HepG2 (cell line): ENCODE data around the gene ZNF239. TPM values are rescaled to one million over a fixed set of nuclear protein-coding genes. Genes with fewer than 3 reads are reported as not detected.
A peak's percentile ranks its signal among the peaks of the same experiment; 100 is the strongest.

Source experiments
- ARHGAP35 ChIP-seq: sonication (generic); formaldehyde crosslinking; IDR thresholded peaks from 2 replicates; pipeline ENCODE4 v1.9.0; 2022; ENCODE audit warnings: mild to moderate bottlenecking, inconsistent platforms, moderate library complexity, missing genetic modification reagents, borderline replicate concordance
- CCDC6 ChIP-seq: sonication (generic); formaldehyde crosslinking; IDR thresholded peaks from 2 replicates; pipeline ENCODE4 v1.8.1; 2022; ENCODE audit warnings: mild to moderate bottlenecking, missing genetic modification reagents, moderate library complexity
- DBP ChIP-seq: sonication (generic); formaldehyde crosslinking; IDR thresholded peaks from 2 replicates; pipeline ENCODE4 v1.4.0; 2020; ENCODE audit warnings: missing genetic modification reagents; ENCODE audit errors: not compliant biosample characterization
- DNMT1 ChIP-seq: sonication (generic); formaldehyde crosslinking; IDR thresholded peaks from 2 replicates; pipeline ENCODE4 v1.5.1; 2020; ENCODE audit warnings: mild to moderate bottlenecking, missing genetic modification reagents
- FIP1L1 ChIP-seq: fragments of 200-400 bp; formaldehyde crosslinking; IDR thresholded peaks from 2 replicates; pipeline ENCODE4 v1.6.1; 2018; ENCODE audit warnings: low read depth, mild to moderate bottlenecking, low read length, moderate library complexity, borderline replicate concordance; ENCODE audit not compliant: insufficient read depth
- FOXA3 ChIP-seq: IDR thresholded peaks from 2 replicates; pipeline ENCODE4 v1.6.1; 2016; ENCODE audit warnings: missing genetic modification reagents, missing compliant biosample characterization
- HDAC1 ChIP-seq: sonication (generic); formaldehyde crosslinking; IDR thresholded peaks from 2 replicates; pipeline ENCODE4 v1.5.1; 2020; ENCODE audit warnings: mild to moderate bottlenecking, missing genetic modification reagents
- HOXA3 ChIP-seq: sonication (generic); formaldehyde crosslinking; IDR thresholded peaks from 2 replicates; pipeline ENCODE4 v1.5.0; 2020; ENCODE audit warnings: missing genetic modification reagents
- KAT8 ChIP-seq: IDR thresholded peaks from 2 replicates; pipeline ENCODE4 v1.6.1; 2016; ENCODE audit warnings: missing genetic modification reagents, missing compliant biosample characterization
- MAF1 ChIP-seq: sonication (generic); formaldehyde crosslinking; IDR thresholded peaks from 2 replicates; pipeline ENCODE4 v1.5.0; 2020; ENCODE audit warnings: missing genetic modification reagents, borderline replicate concordance
- MXI1 ChIP-seq: IDR thresholded peaks from 3 replicates; pipeline ENCODE4 v1.6.1; 2012; ENCODE audit warnings: low read depth, low read length, inconsistent platforms, borderline replicate concordance
- MYC ChIP-seq: sonication (generic); formaldehyde crosslinking; IDR thresholded peaks from 2 replicates; pipeline ENCODE4 v1.9.0; 2021; ENCODE audit warnings: missing genetic modification reagents, borderline replicate concordance
- NFKB2 ChIP-seq: sonication (generic); formaldehyde crosslinking; IDR thresholded peaks from 2 replicates; pipeline ENCODE4 v1.4.0; 2020; ENCODE audit warnings: missing genetic modification reagents, borderline replicate concordance
- PHF8 ChIP-seq: sonication (generic); formaldehyde crosslinking; IDR thresholded peaks from 2 replicates; pipeline ENCODE4 v1.5.0; 2020; ENCODE audit warnings: missing genetic modification reagents
- POLR2AphosphoS5 ChIP-seq: IDR thresholded peaks from 2 replicates; pipeline ENCODE4 v1.6.1; 2012; ENCODE audit warnings: low read depth, low read length
- REL ChIP-seq: sonication (generic); formaldehyde crosslinking; conservative IDR thresholded peaks from 2 replicates; pipeline ENCODE4 v1.8.0; 2022; ENCODE audit warnings: mild to moderate bottlenecking, missing genetic modification reagents, moderate library complexity
- SIN3B ChIP-seq: fragments of 150-350 bp; IDR thresholded peaks from 2 replicates; pipeline ENCODE4 v1.6.1; 2014; ENCODE audit warnings: low read length
- SRSF1 ChIP-seq: fragments of 200-400 bp; formaldehyde crosslinking; optimal IDR thresholded peaks from 2 replicates; pipeline ENCODE3; 2017; ENCODE audit warnings: mild to moderate bottlenecking, low read depth, low read length, moderate library complexity
- TAF1 ChIP-seq: sonication (generic); formaldehyde crosslinking; IDR thresholded peaks from 2 replicates; pipeline ENCODE4 v1.4.0; 2020; ENCODE audit warnings: missing genetic modification reagents
- TEAD2 ChIP-seq: sonication (generic); formaldehyde crosslinking; IDR thresholded peaks from 2 replicates; pipeline ENCODE4 v1.9.0; 2021; ENCODE audit warnings: missing genetic modification reagents
- USF2 ChIP-seq, 2 experiments: sonication (generic) in 1 of 2; formaldehyde crosslinking in 1 of 2; IDR thresholded peaks; 2 replicates each; pipeline versions ENCODE4 v1.5.1 to v1.6.1; 2011 to 2020; ENCODE audit warnings: borderline replicate concordance in 1 of 2, low read depth in 1 of 2, low read length in 1 of 2, mild to moderate bottlenecking in 1 of 2, missing genetic modification reagents in 1 of 2, moderate library complexity in 1 of 2
- ZNF251 ChIP-seq: sonication (generic); formaldehyde crosslinking; IDR thresholded peaks from 2 replicates; pipeline ENCODE4 v1.9.0; 2021; ENCODE audit warnings: mild to moderate bottlenecking, missing genetic modification reagents
- ZNF331 ChIP-seq: sonication (generic); formaldehyde crosslinking; IDR thresholded peaks from 2 replicates; pipeline ENCODE4 v1.4.0; 2020; ENCODE audit warnings: missing genetic modification reagents
- ZNF451 ChIP-seq: sonication (generic); formaldehyde crosslinking; IDR thresholded peaks from 2 replicates; pipeline ENCODE4 v1.5.0; 2020; ENCODE audit warnings: mild to moderate bottlenecking, missing genetic modification reagents
- ZNF614 ChIP-seq: IDR thresholded peaks from 2 replicates; pipeline ENCODE4 v1.6.1; 2018; ENCODE audit warnings: missing biosample characterization, missing genetic modification reagents, inconsistent platforms, borderline replicate concordance
- ZNF703 ChIP-seq: sonication (generic); formaldehyde crosslinking; IDR thresholded peaks from 2 replicates; pipeline ENCODE4 v1.5.1; 2020; ENCODE audit warnings: missing genetic modification reagents, mild to moderate bottlenecking, moderate library complexity, borderline replicate concordance
- ZNF709 ChIP-seq: sonication (generic); formaldehyde crosslinking; IDR thresholded peaks from 2 replicates; pipeline ENCODE4 v1.5.0; 2020; ENCODE audit warnings: mild to moderate bottlenecking, missing genetic modification reagents
- ZSCAN21 ChIP-seq: sonication (generic); formaldehyde crosslinking; IDR thresholded peaks from 2 replicates; pipeline ENCODE4 v1.8.0; 2022; ENCODE audit warnings: mild to moderate bottlenecking, missing genetic modification reagents, moderate library complexity, borderline replicate concordance
- polyA plus RNA-seq, 8 experiments: library from polyadenylated mRNA; depleted of rRNA in 3 of 8; stranded (reverse) in 7 of 8; unstranded in 1 of 8; fragments of >200 nt; fragmentation: Illumina TruSeq in 4 of 8; extraction: Trizol in 4 of 8; gene quantifications; 2 replicates each; pipeline versions ENCODE4 v1.2.1 to v1.2.3, GENCODE V29; 2011 to 2016; ENCODE audit warnings: low read depth in 4 of 8, missing spikeins in 1 of 8, mixed read lengths in 1 of 8; ENCODE audit not compliant: insufficient read depth in 1 of 8
- total RNA-seq, 5 experiments: library from RNA; depleted of rRNA; stranded (reverse); fragments of >200 nt; fragmentation: Illumina TruSeq; extraction: Trizol; gene quantifications; 2 replicates each; pipeline ENCODE4 v1.2.3, GENCODE V29; 2016; ENCODE audit warnings: low read depth in 1 of 5

Gene ZNF239
- total and polyA plus RNA-seq, 2 of the 13 experiments (the other 11 are each of a cell fraction or from before 2014, with no cell fraction given) = 0.05 TPM; not detected in 1

GRCh38 chr10:43606323-43607198, 32.1 kb upstream of the ZNF239 start, which contains the start of gene ZNF485 (continued):
- TF ChIP-seq HDAC1 (CRISPR knock-in tag) (peak; percentile 58; the same call in 1 of the 2 replicates), TEAD2 (CRISPR knock-in tag) (no peak), FOXA3 (no peak), SRSF1 (peak; percentile 35), POLR2AphosphoS5 (peak; percentile 78), KAT8 (peak; percentile 45; the same call in 1 of the 2 replicates), FIP1L1 (no peak), CCDC6 (no peak), ZNF331 (CRISPR knock-in tag) (peak; percentile 13; the same call in 1 of the 2 replicates), ZNF709 (CRISPR knock-in tag) (peak; percentile 69; the same call in 1 of the 2 replicates), MXI1 (peak; percentile 56; the same call in 1 of the 3 replicates), USF2 (IDR thresholded peaks at IDR 0.05; ENCODE audit: low read depth, low read length) (no peak), USF2 (CRISPR knock-in tag; IDR thresholded peaks at IDR 0.05; ENCODE audit: borderline replicate concordance) (no peak), NFKB2 (CRISPR knock-in tag) (peak; percentile 39; the same call in 1 of the 2 replicates), ZSCAN21 (CRISPR knock-in tag) (0 out of 2 replicates have a peak, but pooled peaks have one; percentile 48), DBP (CRISPR knock-in tag) (no peak), MAF1 (CRISPR knock-in tag) (no peak), ARHGAP35 (CRISPR knock-in tag) (no peak), MYC (peak; percentile 94), ZNF251 (CRISPR knock-in tag) (0 out of 2 replicates have a peak, but pooled peaks have one; percentile 36), TAF1 (CRISPR knock-in tag) (peak; percentile 54), ZNF703 (CRISPR knock-in tag) (0 out of 2 replicates have a peak, but pooled peaks have one; percentile 24), ZNF614 (CRISPR knock-in tag) (peak; percentile 42; the same call in 1 of the 2 replicates), HOXA3 (CRISPR knock-in tag) (peak; percentile 49), DNMT1 (CRISPR knock-in tag) (no peak), SIN3B (no peak), PHF8 (peak; percentile 80), ZNF451 (CRISPR knock-in tag) (no peak), REL (CRISPR knock-in tag) (no peak)
